Activated CD4-positive, CD25-positive, alpha-beta regulatory T cell treated with anti-CD3 and anti-CD28 coated beads, Interleukin-2, amount 50 U/mL, for 16 hours (primary cell): Measurements from ENCODE around the gene UNG.

Source experiments
- DNase-seq: peaks from one replicate; pipeline ENCODE4 v3.0.0-alpha.2; 2020; ENCODE audit warnings: low read depth, low spot score

The UNG gene

GRCh38 chr12:109154451-109155438 lies 57.3 kb downstream of the UNG start:
- peak; percentile 56 for DNase-seq

- DNase-seq, result no peak
Measured at GRCh38 chr12:109156036-109156435, 58.6 kb downstream of the UNG start.

GRCh38 chr12:109156586-109156985 lies 59.2 kb downstream of the UNG start:
- DNase-seq, result no peak

GRCh38 chr12:109157986-109158385 lies 60.6 kb downstream of the UNG start:
- DNase-seq, result no peak

GRCh38 chr12:109160433-109160832 lies 63.0 kb downstream of the UNG start:
- DNase-seq, result no peak
